Esophagus muscularis mucosa (tissue), 4 donors: ENCODE measurements around the gene MYBBP1A. TPM values are rescaled to one million over a fixed set of nuclear protein-coding genes. Genes with fewer than 3 reads are reported as not detected.

Source experiments
- DNase-seq: peaks from one replicate; pipeline ENCODE4 v3.0.0-alpha.2; 2017; ENCODE audit errors: extremely low spot score
- H3K27ac ChIP-seq, 4 donors: fragments of 200-600 bp; sonication (generic); replicated peaks in 1 of 4; 1 replicate in 3 of 4; 2 replicates in 1 of 4; pipeline ENCODE4 v1.5.1; 2016 to 2019; ENCODE audit warnings: mild to moderate bottlenecking in 1 of 4
- H3K27me3 ChIP-seq, 4 donors: fragments of 200-600 bp; sonication (generic); one replicate each; pipeline versions ENCODE4 v1.5.1 to v1.6.0; 2016 to 2019
- H3K36me3 ChIP-seq, 4 donors: fragments of 200-600 bp; sonication (generic); one replicate each; pipeline ENCODE4 v1.5.1; 2016 to 2019
- H3K4me1 ChIP-seq, 4 donors: fragments of 200-600 bp; sonication (generic); one replicate each; pipeline ENCODE4 v1.5.1; 2016 to 2019
- H3K4me3 ChIP-seq, 4 donors: fragments of 200-600 bp; sonication (generic); 1 replicate in 2 of 4; 2 replicates in 2 of 4; pipeline ENCODE4 v1.5.1; 2016 to 2019; ENCODE audit warnings: mild to moderate bottlenecking in 4 of 4, moderate library complexity in 1 of 4
- H3K9me3 ChIP-seq, 4 donors: fragments of 200-600 bp; sonication (generic); 1 replicate in 3 of 4; 2 replicates in 1 of 4; pipeline ENCODE4 v1.5.1; 2016 to 2019
- EP300 ChIP-seq: sonication (generic); formaldehyde crosslinking; IDR thresholded peaks from one replicate; pipeline ENCODE4 v1.6.1; 2017; ENCODE audit warnings: antibody characterized with exemption
- POLR2A ChIP-seq: fragments of 450-650 bp; IDR thresholded peaks from one replicate; pipeline ENCODE4 v1.6.1; 2017; ENCODE audit warnings: antibody characterized with exemption, moderate library complexity, mild to moderate bottlenecking, low read depth
- POLR2AphosphoS5 ChIP-seq, 2 donors: sonication (generic); formaldehyde crosslinking; IDR thresholded peaks; one replicate each; pipeline ENCODE4 v1.6.1; 2017; ENCODE audit warnings: antibody characterized with exemption in 2 of 2
- WGBS: methylation state at CpG from one replicate; pipeline ENCODE4 v1.1.5; 2018; 5-methylcytosine and 5-hydroxymethylcytosine counted together
- intact Hi-C: fragments of 100-400 bp; cut with DNase I; formaldehyde crosslinking; loops from one replicate; pipeline ENCODE4 v1.15.1; 2023
- total RNA-seq, 4 donors: library from RNA; depleted of rRNA; stranded (reverse); fragments of >200 nt; gene quantifications; one replicate each; pipeline versions ENCODE4 v1.1.0 to v1.2.1, GENCODE V29; 2016
- TF ChIP-seq, protein P1 (sequence below), 3 experiments: fragments of 200-600 bp in 2 of 3; fragments of 450-650 bp in 1 of 3; sonication (generic) in 2 of 3; IDR thresholded peaks; one replicate each; pipeline ENCODE4 v1.5.1; 2017 to 2019; ENCODE audit warnings: antibody characterized with exemption in 3 of 3, mild to moderate bottlenecking in 2 of 3, moderate library complexity in 1 of 3

The MYBBP1A gene
- total RNA-seq, 4 donors from 2014 or later = 31.6 to 45.4 (median 36.1) TPM

- Histone ChIP-seq H3K36me3 (peaks cover 39 to 66% (median 61%) of the 10 kb centered on the region in 4 donors), H3K27ac (peak overlapping the region in 3 of 4 donors; percentile 66 to 76 (median 74))
- intact Hi-C loops = no loop called here
Measured at GRCh38 chr17:4539025-4539424, 16.2 kb downstream of the MYBBP1A start.

DNA sequence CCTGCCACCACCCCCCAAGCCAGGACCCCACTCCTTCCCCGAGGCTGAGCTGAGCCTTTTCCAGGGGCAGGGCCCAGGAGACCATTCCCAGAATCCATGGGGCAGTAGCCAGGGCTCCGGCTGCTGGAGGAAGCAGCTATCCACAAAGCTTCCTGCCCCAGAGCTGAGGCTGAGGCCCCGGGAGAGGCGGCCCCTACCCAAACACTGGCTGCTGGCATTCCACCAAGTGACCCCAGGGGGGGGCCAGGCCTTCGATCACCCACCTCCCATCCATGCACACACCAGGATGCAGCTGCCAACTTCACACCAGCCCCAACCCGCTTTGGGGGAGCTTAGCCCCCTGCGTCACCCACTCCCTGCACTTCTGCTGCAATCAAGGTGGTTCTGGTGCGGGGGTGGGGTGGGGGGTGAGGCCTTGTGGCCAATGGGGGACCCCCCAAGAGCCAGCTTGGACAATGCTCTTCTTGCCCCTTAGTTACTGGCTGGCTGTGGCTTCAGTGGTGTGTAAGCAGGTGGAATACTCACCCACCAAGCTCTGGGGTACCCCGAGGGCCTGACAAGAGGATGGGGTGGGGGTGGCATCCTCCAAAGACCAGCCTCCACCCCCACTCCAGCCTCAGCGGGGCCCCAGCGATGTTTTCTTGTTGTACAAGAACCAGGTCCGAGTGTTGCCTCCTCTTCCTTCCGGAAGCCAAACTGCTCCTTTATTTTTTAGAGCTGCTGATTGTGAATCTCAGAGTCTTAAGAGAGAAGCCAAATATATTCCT is 16.8 kb downstream of the MYBBP1A start:
- intact Hi-C loops = no loop called here

More at GRCh38 chr17:4539025-4539424, 16.2 kb downstream of the MYBBP1A start:
- no peak for DNase-seq
- peaks cover 66 to 82% (median 73%) of the 10 kb centered on the region in 4 donors for H3K4me1 ChIP-seq
- no peaks in the 10 kb centered on the region for H3K9me3 ChIP-seq
- WGBS = 81% methylated on average over 8 of the region's 8 CpGs
- peaks cover 0 to 21% (median 0%) of the 10 kb centered on the region in 4 donors for H3K27me3 ChIP-seq
- H3K4me3 ChIP-seq = no peak overlapping the region
- TF ChIP-seq, protein P1, sequence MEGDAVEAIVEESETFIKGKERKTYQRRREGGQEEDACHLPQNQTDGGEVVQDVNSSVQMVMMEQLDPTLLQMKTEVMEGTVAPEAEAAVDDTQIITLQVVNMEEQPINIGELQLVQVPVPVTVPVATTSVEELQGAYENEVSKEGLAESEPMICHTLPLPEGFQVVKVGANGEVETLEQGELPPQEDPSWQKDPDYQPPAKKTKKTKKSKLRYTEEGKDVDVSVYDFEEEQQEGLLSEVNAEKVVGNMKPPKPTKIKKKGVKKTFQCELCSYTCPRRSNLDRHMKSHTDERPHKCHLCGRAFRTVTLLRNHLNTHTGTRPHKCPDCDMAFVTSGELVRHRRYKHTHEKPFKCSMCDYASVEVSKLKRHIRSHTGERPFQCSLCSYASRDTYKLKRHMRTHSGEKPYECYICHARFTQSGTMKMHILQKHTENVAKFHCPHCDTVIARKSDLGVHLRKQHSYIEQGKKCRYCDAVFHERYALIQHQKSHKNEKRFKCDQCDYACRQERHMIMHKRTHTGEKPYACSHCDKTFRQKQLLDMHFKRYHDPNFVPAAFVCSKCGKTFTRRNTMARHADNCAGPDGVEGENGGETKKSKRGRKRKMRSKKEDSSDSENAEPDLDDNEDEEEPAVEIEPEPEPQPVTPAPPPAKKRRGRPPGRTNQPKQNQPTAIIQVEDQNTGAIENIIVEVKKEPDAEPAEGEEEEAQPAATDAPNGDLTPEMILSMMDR (IDR thresholded peaks at IDR 0.05) = no peak
- TF ChIP-seq POLR2AphosphoS5 (IDR thresholded peaks at IDR 0.05) (no peak), EP300 (no peak), POLR2A (no peak)

GRCh38 chr17:4537451-4538235 is 17.5 kb downstream of the MYBBP1A start:
- Histone ChIP-seq H3K9me3 (no peaks in the 10 kb centered on the region), H3K36me3 (peaks cover 28 to 55% (median 47%) of the 10 kb centered on the region in 4 donors), H3K27ac (peak overlapping the region; percentile 52 to 76 (median 70)), H3K27me3 (peaks cover 0 to 22% (median 0%) of the 10 kb centered on the region in 4 donors), H3K4me1 (peaks cover 80 to 96% (median 87%) of the 10 kb centered on the region in 4 donors), H3K4me3 (no peak overlapping the region)
- TF ChIP-seq POLR2AphosphoS5 (IDR thresholded peaks at IDR 0.05) (no peak), EP300 (no peak), POLR2A (no peak)
- TF ChIP-seq, protein P1 (IDR thresholded peaks at IDR 0.05) = no peak
- intact Hi-C loops = no loop called here
- WGBS = 50% methylated on average over 2 of the region's 19 CpGs
- DNase-seq = no peak

More for the DNA sequence above, 16.8 kb downstream of the MYBBP1A start:
- Histone ChIP-seq H3K4me3 (no peak overlapping the region), H3K27me3 (peaks cover 0 to 22% (median 0%) of the 10 kb centered on the region in 4 donors), H3K27ac (peak overlapping the region; percentile 52 to 76 (median 70)), H3K9me3 (no peaks in the 10 kb centered on the region), H3K4me1 (peaks cover 73 to 88% (median 79%) of the 10 kb centered on the region in 4 donors), H3K36me3 (peaks cover 35 to 60% (median 55%) of the 10 kb centered on the region in 4 donors)
- TF ChIP-seq POLR2AphosphoS5 (IDR thresholded peaks at IDR 0.05) (no peak), EP300 (no peak), POLR2A (no peak)
- TF ChIP-seq, protein P1 (IDR thresholded peaks at IDR 0.05) = no peak
- DNase-seq = no peak
- WGBS = 79% methylated on average over 8 of the region's 13 CpGs

DNA sequence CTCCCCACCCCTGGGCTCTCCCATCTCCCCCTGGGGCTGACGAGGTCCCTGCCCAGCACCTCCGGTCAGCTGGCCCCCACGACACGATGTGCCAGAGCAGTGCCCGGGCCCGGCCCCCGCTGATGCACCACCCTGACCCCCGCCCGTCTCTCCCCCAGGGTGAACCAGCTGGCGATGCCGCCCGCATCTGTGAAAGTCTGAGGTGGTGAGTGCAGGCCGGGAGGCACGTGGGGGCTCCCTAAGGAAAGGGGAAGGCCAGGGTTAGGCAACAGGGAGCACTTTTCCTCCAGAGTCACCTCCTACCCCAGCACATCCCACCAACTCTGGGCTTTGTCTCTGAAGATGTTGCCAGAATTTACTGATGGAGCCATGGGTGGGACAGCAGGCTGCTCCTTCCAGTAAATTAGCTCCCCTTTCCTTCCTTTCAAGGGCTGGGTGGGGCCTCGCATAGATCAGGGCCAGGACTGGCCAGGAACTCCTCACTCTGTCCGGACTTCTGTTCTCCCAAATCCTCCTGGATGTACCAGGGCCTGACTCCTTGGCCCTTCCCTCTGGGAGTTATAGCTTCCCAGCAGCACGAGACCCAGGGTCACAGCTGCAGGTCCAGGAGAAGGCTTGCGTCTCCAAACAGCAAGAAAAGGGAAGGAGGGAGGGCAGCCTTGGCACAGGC is 18.3 kb downstream of the MYBBP1A start:
- Histone ChIP-seq H3K9me3 (no peaks in the 10 kb centered on the region), H3K27ac (peak overlapping the region; percentile 52 to 76 (median 70)), H3K36me3 (peaks cover 21 to 49% (median 39%) of the 10 kb centered on the region in 4 donors), H3K4me1 (peaks cover 86 to 99% (median 90%) of the 10 kb centered on the region in 4 donors), H3K4me3 (peak overlapping the region in 1 of 4 donors; percentile 15), H3K27me3 (peaks cover 0 to 22% (median 0%) of the 10 kb centered on the region in 4 donors)
- 58% methylated on average over 13 of the region's 18 CpGs for WGBS
- no peak for DNase-seq
- intact Hi-C loops = no loop called here
- TF ChIP-seq EP300 = peak; percentile 29
- TF ChIP-seq, protein P1 (IDR thresholded peaks at IDR 0.05) = no peak
- TF ChIP-seq POLR2AphosphoS5 (IDR thresholded peaks at IDR 0.05) = peak; percentile 27 to 30
